ENCODE results near the gene TSPAN5.
"Not testable (repeated sequence)": the region's sequence is repeated elsewhere in the genome, so short reads cannot be mapped to it uniquely, and the experiment has no call there.

Gene TSPAN5

DNA sequence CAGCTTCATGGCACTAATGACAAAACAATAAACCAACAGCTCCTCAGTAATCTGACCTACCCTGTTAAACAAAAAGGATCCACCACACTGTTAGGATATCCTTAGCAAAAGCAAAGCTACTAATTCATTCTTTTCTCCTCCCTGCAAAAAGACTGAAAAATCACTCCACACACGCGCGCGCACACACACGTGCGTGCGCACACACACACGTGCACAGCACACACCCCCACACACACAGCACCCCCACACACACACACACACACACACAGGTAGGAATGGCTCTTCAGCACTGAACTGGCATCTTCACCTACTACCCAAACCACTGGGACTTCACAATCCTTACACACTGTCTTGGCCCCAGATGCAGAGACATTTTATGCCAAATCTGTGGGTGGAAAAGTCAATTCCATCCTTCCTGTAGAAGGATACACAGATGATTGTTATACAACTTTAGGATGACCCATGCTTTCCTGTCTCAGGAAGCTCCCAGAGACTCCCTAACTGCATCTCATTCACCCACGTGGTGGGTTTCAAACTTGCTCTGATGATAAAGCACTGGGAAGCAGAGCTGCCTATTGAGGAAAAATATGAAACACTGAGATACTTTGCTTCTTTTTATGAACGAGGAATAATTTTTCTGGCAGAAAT, 102.5 kb downstream of the TSPAN5 start:
- no peak for DNase-seq (ENCODE audit: low read depth in 2 of 2)

DNA sequence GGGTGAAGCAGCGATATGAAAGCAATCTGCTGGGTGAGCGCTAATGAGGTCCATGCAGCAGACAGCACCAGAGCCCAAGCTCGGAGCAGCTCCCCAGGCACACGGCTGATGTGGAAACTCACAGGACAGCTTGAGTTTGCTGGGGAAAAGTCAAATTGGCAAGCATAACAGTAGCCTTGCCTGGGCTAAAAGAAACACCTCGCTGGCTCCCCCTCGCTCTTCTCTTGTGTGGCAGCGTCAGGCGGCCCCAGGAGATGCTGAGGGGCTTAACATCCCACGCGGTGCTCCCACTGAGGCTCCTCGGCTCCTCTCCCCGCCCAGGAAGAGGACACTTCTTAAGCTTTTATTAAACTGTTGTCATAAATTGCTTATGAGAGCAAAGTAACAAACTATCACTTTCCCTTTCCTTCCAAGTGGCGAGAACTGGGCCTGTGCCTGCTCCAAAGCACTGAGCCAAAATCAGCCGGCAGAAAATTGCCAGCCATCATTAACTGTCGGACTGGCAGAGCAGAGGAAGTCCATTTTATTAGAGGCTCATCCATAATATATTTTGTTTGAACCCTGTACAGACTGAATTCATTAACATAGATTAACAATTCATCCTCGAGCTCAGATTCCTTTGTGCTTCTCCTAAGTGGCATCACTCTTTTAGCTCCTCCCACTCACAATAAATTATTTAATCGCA, 111.4 kb downstream of the TSPAN5 start:
- DNase-seq (ENCODE audit: low read depth in 2 of 2), result peak; percentile 36 to 40

DNA sequence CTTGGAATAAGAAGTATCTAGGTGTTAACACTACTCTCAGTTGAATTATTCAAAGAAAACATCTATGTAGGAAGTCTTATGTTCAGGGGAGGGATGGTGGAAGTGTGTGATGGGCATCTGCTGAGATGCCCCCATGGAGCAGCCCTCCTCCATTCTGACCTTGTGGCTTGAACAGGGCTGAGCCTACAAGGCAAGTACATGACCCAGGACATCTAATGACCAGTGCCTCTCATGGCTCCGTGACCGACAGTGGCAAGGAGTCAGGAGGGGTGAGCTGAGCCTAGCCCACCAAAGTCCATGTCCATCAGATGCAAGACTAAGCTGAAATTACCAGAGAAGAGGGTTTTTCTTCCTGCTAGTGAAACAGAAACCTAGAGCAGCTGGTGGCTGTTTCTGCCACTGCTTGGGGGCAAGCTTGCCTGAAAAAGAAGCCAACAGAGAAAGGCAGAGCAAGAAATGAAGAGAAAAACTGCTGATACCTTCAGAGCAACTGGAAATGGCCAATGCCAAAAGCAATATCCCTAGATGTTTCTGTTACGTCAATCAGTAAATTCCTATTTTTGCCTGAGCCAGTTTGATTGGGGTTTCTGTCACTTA, 113.5 kb downstream of the TSPAN5 start:
- DNase-seq (ENCODE audit: low read depth in 2 of 2), result no peak

DNA sequence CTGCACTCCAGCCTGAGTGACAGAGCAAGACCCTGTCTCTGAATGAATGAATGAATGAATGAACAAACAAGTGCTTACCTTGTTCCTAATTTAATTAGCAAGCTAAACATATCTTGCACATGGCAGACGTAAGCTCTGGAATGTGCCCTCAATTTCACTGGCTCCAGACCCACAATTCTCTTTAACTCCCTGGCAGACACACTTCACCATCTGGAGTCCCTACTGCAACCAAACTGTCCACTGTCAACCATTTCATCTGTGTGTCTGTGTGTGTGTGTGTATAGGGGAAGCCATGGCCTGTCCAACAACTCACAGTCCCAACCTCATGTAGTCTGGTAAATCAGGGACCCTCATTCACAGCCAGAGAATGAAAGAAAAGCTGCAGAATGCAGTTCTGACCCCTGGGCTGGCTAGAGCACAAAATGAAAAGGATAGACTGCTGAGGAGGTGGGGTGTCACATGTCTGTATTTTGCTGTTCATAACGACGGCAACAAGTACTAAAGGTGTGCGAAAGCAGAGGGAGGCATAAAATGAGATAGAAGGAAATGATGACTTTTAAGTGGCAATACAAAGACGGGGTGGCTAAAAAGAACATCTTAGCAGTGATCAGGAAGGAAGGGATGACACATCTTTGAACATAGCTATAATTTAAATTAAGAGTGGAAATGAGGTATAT, 114.1 kb downstream of the TSPAN5 start:
- no peak for DNase-seq (ENCODE audit: low read depth in 2 of 2)

GRCh38 chr4:98542011-98542410, 116.4 kb downstream of the TSPAN5 start:
- no peak for DNase-seq (ENCODE audit: low read depth in 2 of 2)

GRCh38 chr4:98540803-98541202, 117.6 kb downstream of the TSPAN5 start:
- no peak for DNase-seq (ENCODE audit: low read depth in 2 of 2)

GRCh38 chr4:98539741-98540140, 118.7 kb downstream of the TSPAN5 start:
- DNase-seq (ENCODE audit: low read depth in 2 of 2), result no peak

- no peak for DNase-seq (ENCODE audit: low read depth in 2 of 2)
Observed at GRCh38 chr4:98539299-98539698, 119.1 kb downstream of the TSPAN5 start.

DNA sequence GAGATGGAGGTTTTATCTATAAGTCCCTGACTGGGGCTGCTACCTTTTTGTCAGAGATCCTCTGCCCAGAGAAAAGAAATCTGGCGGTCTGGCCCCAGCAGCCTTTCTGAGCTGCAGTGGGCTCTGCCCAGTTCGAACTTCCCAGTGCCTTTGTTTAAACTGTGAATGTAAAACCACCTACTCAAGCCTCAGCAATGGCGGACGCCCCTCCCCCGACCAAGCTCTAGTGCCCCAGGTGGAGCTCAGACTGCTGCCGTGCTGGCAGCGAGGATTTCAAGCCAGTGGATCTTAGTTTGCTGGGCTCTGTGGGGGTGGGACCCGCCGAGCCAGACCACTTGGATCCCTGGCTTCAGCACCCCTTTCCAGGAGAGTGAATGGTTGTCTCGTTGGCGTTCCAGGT, 121.8 kb downstream of the TSPAN5 start:
- DNase-seq (ENCODE audit: low read depth in 2 of 2), result no peak

DNA sequence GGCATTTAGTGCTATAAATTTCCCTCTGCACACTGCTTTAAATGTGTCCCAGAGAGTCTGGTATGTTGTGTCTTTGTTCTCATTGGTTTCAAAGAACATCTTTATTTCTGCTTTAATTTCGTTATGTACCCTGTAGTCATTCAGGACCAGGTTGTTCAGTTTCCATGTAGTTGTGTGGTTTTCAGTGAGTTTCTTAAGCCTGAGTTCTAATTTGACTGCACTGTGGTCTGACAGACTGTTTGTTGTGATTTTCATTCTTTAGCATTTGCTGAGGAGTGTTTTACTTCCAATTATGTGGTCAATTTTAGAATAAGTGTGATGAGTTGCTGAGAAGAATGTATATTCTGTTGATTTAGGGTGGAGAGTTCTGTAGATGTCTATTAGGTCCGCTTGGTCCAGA, 124.3 kb downstream of the TSPAN5 start:
- DNase-seq (ENCODE audit: low read depth in 2 of 2), result not testable (repeated sequence)

DNA sequence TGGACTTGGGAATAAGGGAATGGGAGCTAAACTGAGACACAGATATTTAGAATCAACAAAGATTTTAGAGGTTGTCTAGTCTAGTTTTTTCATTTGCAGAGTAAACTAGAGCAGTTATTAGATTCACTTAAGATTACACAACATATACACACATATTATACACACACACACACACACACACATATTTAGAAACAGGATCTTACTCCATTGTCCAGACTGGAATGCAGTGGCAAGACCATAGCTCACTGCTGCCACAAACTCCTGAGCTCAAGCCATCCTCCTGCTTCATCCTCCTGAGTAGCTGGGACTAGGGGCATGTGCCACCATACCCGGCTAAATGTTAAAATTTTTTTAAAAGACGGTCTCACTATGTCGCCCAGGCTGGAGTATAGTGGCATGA, 127.8 kb downstream of the TSPAN5 start:
- DNase-seq (ENCODE audit: low read depth in 2 of 2), result no peak

- DNase-seq (ENCODE audit: low read depth in 2 of 2), result no peak
Observed at GRCh38 chr4:98529970-98530569, 128.3 kb downstream of the TSPAN5 start.

DNA sequence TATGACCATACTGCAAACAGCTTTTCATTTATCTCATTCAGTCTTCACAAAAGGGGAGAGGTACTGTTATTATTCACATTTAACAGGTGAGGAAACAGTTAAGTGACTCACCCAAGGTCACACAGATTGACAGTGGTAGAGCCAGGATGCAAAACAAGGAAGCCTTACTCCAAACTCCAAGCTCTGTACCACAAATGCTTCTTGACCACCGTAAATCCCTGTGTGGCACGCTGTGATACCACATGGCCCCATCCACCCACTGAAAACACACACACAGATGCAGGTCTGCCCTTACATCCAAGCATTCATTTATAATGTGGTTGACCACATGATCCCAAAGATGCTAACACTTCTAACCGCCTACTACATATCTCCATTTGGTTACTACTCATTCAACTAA, 129.5 kb downstream of the TSPAN5 start:
- no peak for DNase-seq (ENCODE audit: low read depth in 2 of 2)

- DNase-seq (ENCODE audit: low read depth in 2 of 2), result no peak
Observed at GRCh38 chr4:98527534-98528269, 130.7 kb downstream of the TSPAN5 start.

GRCh38 chr4:98524230-98524629, 134.2 kb downstream of the TSPAN5 start:
- DNase-seq (ENCODE audit: low read depth in 2 of 2), result no peak

DNA sequence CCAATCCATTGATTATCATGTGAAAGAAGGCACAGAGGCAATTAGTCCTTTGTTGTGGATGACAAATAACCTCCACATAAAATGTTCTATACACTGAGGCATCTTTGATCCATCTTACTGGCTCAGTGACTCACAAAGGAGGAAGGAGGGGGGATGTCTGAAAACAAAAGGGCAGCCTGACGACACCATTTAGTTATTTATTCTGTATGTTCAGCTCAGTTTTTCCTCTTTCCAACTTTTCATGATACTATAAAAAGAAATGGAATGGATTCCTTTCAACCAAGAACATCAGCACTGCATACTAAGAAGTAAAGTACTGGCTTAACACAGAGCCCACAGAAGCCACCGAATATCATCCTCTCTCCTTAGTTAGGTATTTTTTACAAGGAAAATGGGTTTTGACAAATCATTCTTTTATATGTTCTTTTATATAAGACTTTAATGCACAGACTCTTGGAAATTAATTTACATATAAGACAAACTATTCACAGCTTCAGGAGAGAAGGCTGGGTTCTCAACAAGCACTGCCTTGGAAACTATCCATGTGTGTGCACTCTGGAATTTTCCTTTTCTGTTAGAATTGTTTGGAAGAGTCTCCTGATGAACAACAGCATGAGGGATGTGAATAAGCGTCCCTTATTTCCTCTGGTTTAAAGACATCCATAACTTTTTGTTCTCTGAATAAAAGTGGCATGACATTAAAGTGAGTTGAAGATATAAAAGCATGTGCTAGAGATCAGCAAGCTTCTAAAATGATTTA, 135.6 kb downstream of the TSPAN5 start:
- DNase-seq (ENCODE audit: low read depth in 2 of 2), result peak; percentile 84 to 87

DNA sequence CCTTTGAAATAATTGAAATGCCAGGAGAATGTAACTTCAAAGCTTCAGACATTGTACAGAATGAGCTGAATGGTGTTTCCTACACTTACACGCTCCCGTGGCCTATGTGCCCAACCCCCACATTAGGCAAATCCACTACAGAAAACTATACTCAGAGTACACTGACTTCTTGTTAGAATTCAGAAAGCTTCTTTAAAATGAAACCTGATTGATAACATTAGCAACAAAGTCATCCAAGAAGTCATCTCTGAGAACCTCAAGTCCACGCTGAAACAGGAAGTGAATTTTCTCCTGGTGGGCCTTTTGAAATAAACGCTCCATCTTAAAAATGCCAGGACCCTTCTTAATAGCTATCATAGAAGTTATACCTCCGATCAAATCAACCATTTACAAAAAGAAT, 136.3 kb downstream of the TSPAN5 start:
- DNase-seq (ENCODE audit: low read depth in 2 of 2), result no peak

- no peak for DNase-seq (ENCODE audit: low read depth in 2 of 2)
Observed at GRCh38 chr4:98521486-98521885, 136.9 kb downstream of the TSPAN5 start.

GRCh38 chr4:98519268-98519977, 139.0 kb downstream of the TSPAN5 start:
- no peak for DNase-seq (ENCODE audit: low read depth in 2 of 2)

DNA sequence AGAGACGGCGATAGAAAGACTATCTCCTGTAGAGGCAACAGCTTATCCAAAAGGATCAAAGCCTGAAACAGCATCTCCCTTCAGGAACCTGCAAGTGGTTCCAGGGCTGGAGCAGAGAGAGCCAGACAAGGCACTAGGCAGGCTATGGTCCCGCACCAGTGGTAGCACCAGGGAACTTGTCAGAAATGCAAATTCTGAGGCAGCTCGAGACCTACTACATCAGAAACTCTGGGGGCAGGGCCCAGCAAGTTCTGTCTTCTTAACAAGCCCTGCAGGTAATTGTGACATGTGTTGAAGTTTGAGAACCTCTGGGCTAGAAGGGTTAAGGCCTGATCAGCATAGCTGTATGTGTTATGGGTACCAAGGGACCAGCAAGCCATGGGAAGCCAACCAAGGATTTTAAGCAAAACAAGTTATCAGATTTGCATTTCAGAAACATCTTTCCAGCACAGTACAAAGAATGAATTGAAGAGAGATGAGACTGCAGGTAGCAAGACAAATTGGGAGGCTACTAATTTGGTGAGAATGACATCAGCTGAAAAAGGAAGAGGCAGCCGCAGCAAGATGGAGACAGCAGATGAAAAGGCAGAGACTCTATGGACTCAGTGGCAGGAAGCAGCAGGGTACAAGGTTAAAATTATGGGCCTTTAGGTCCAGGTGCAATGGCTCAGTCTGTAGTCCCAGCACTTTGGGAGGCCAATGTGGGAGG, 139.7 kb downstream of the TSPAN5 start:
- no peak for DNase-seq (ENCODE audit: low read depth in 2 of 2)

All from fibroblast of skin of left quadriceps (primary cell).